Activated CD4-positive, alpha-beta T cell treated with anti-CD3 and anti-CD28 coated beads, Interleukin-2, amount 10 ng/mL, durations not matched to agents 24 days and 14 days (primary cell): ENCODE data around the gene PPP1R12A. TPM values are rescaled to one million over a fixed set of nuclear protein-coding genes. Genes with fewer than 3 reads are reported as not detected.
"Not testable (repeated sequence)": the region's sequence is repeated elsewhere in the genome, so short reads cannot be mapped to it uniquely, and the experiment has no call there.

ENCODE experiments used
- DNase-seq: peaks from one replicate; pipeline ENCODE4 v3.0.0; 2022
- H3K27ac Mint-ChIP-seq: one replicate; pipeline ENCODE4 v1.8.0; 2022; ENCODE audit warnings: mild to moderate bottlenecking, mixed read lengths
- H3K27me3 Mint-ChIP-seq: one replicate; pipeline ENCODE4 v1.8.0; 2022; ENCODE audit warnings: mixed read lengths
- H3K36me3 Mint-ChIP-seq: one replicate; pipeline ENCODE4 v1.8.0; 2022; ENCODE audit warnings: low read depth, mild to moderate bottlenecking, mixed read lengths
- H3K4me1 Mint-ChIP-seq: one replicate; pipeline ENCODE4 v1.8.0; 2021; ENCODE audit warnings: mixed read lengths
- H3K4me3 Mint-ChIP-seq: one replicate; pipeline ENCODE4 v1.8.0; 2022; ENCODE audit warnings: mild to moderate bottlenecking, moderate library complexity, mixed read lengths
- H3K9me3 Mint-ChIP-seq: one replicate; pipeline ENCODE4 v1.8.0; 2021; ENCODE audit warnings: mixed read lengths
- intact Hi-C: fragments of 100-400 bp; cut with micrococcal nuclease; formaldehyde crosslinking; loops from one replicate; pipeline ENCODE4 v1.15.1; 2023
- total RNA-seq: library from RNA; stranded (reverse); gene quantifications from 2 replicates; pipeline ENCODE4 v1.2.3, GENCODE V29; 2022

PPP1R12A gene
- total RNA-seq, result 78.9 and 84.8 TPM in 2 replicates

DNA sequence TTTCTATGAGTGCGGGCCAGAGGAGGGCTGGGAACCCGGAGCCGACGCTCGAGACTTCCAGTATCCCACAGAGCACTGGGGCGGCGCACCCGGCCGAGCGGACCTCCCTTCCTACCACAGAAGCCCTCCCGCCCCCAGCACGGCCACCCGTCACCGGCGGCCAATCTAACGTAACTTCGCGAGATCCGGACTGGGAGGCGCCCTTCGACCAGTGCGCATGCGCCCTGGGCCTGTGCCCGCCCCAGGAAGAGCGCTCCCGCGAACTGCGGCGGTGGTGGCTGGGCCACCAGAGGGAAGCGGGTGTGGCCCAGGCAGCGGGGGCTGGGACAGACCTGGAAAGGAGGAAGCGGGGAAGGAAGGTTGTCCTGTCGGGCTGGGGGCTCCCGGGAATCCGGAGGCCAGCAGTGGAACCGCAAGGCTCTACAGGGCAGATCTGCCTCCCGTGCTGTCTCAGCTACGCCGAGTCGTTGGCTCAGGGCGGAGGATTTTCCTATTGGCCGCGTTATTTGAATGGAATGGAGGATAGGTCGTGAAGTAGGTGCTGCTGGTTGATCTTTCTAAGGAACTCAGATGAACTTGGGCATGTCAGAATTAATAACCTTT lies at the start of gene PPP1R12A:
Gene PPP1R12A, minus strand, starts transcription at position 77 of the 603 bp plus-strand sequence. CDS start 166 bp downstream, outside the sequence.
- H3K4me3 Mint-ChIP-seq, result peak within 1 kb of the TSS; percentile 89
- peak within 1 kb of the TSS; percentile 94 for H3K27ac Mint-ChIP-seq
- peaks cover 31% of the 10 kb centered on the region for H3K4me1 Mint-ChIP-seq
- no peaks in the 10 kb centered on the region for H3K27me3 Mint-ChIP-seq
- H3K9me3 Mint-ChIP-seq, result no peaks in the 10 kb centered on the region
- intact Hi-C loops, result loop anchor here (1.0 to 10.0 kb wide), 3 partner anchors 48 to 251 kb away; partner anchors contain the start of gene PAWR
- peaks cover 5% of the 10 kb centered on the region for H3K36me3 Mint-ChIP-seq
- peak; percentile 98 for DNase-seq

DNA sequence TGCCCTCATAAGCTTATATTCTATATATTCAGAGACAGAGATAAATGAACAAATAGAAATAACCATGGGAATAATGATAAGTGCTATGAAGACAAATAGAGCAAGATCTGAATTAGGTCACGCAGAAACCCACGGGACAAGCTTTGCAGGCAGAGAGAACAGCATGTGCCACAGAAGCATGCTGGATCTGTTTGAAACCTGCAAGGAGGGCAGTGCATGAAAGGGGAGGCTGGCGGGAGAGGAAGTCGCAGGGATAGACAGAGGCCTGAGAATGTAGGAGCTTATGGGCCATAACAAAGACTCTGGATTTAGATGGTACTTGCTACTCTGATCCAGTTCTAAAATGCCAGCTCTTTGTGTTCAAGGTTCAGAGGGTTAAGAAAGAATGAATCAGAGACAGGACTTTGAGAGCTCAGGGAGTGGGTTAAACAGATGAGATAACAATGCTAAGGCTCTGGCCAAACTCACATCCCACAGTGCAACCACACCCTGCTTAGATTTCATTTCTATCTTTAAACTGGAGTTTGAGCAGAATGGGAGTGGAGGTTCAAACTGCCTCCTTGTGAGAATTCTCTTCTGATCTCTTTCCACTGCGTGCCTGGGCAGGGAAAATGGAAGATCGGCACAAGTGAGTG lies 49.2 kb upstream of the PPP1R12A start:
- H3K9me3 Mint-ChIP-seq, result no peaks in the 10 kb centered on the region
- H3K4me1 Mint-ChIP-seq, result no peaks in the 10 kb centered on the region
- no peak overlapping the region for H3K4me3 Mint-ChIP-seq
- H3K36me3 Mint-ChIP-seq, result no peaks in the 10 kb centered on the region
- H3K27me3 Mint-ChIP-seq, result peaks cover 15% of the 10 kb centered on the region
- intact Hi-C loops, result no loop called here
- DNase-seq, result no peak
- H3K27ac Mint-ChIP-seq, result no peak overlapping the region

DNA sequence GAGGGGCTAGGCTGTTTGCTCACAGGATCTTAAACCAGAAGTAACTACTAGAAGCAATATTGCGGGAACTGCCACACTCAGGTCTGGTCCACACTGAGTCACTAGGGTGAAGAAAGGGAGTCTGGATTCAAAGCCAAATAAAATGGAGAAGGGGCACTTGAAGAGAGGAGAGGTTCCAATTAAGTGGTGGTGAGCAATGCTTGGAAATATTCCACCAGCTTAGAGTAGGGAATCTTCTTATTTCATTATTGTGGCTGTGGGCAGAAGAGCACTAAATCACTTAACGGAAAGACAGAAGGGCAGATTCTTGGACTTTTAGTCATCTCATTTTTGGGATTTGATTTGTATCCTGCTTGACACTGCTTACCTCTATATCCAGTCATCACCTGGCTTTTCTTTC lies 48.6 kb upstream of the PPP1R12A start:
- Mint-ChIP-seq H3K36me3 (no peaks in the 10 kb centered on the region), H3K4me3 (no peak overlapping the region), H3K9me3 (no peaks in the 10 kb centered on the region), H3K27me3 (peaks cover 15% of the 10 kb centered on the region), H3K4me1 (no peaks in the 10 kb centered on the region), H3K27ac (no peak overlapping the region)
- intact Hi-C loops, result no loop called here
- no peak for DNase-seq

DNA sequence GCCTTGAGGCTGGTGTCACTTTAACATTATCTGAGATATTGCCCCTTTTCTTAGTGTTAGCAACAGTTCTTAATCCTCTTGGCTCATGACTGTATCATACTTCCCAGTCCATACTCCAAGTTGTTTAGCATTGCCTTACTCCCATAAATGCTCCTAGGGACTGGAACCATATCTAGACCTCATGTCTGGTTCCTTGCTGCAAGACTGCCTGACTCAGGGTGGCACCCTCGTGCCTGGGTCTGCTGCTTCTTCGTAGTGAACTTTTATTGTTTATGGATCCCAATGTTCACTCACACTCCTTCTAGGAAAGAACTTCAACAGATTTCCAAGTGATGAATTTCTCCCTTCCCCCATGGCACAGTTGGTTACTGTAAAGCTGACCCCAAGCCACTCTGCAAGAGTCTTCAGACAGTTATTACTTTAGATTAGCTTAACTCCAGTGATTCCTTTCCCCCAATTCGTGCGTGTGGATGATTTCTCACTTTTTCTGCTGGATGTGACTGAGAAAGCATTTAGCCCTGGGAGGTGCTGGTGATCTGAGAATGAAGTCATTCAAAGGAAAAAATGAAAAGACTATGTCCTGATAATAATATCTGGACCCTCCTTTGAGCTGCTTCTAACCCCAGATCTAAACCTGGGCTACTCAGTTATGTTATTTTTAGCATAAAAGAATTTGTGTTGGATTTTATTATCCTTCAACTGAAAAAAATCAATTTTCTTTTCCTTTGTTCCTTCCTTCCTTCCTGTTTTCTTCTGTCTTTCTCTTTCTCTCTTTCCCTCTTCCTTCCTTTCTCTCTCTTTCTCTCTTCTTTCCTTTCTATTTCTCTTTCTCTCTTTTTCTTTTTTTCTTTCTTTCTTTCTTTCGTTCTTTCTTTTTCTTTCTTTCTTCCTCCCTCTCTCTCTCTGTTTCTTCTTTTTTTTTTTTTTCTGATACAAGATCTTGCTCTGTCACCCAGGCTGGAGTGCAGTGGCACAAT lies 47.5 kb upstream of the PPP1R12A start:
- peaks cover 17% of the 10 kb centered on the region for H3K27me3 Mint-ChIP-seq
- H3K9me3 Mint-ChIP-seq, result no peaks in the 10 kb centered on the region
- no peaks in the 10 kb centered on the region for H3K36me3 Mint-ChIP-seq
- H3K4me1 Mint-ChIP-seq, result no peaks in the 10 kb centered on the region
- no peak overlapping the region for H3K4me3 Mint-ChIP-seq
- intact Hi-C loops, result no loop called here
- no peak overlapping the region for H3K27ac Mint-ChIP-seq
- DNase-seq, result no peak

DNA sequence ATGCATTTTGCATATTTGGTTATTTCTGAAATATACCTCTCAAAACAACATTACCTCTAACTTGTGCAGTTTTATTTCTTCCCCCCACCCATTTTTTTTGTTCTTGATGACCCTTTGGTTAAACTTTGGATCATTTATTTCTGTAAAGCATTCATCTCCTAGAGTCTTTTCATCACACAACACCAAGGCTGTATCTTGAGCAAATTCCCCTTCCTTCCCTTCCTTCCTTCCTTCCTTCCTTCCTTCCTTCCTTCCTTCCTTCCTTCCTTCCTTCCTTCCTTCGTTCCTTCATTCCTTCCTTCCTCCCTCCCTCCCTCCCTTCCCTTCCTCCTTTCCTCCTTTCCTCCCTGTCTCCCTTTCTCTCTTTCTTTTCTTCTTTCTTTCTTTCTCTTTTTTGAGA lies 43.8 kb upstream of the PPP1R12A start:
- Mint-ChIP-seq H3K9me3 (no peaks in the 10 kb centered on the region), H3K36me3 (no peaks in the 10 kb centered on the region), H3K4me3 (no peak overlapping the region), H3K4me1 (no peaks in the 10 kb centered on the region), H3K27me3 (peaks cover 12% of the 10 kb centered on the region), H3K27ac (no peak overlapping the region)
- DNase-seq, result no peak
- intact Hi-C loops, result no loop called here

DNA sequence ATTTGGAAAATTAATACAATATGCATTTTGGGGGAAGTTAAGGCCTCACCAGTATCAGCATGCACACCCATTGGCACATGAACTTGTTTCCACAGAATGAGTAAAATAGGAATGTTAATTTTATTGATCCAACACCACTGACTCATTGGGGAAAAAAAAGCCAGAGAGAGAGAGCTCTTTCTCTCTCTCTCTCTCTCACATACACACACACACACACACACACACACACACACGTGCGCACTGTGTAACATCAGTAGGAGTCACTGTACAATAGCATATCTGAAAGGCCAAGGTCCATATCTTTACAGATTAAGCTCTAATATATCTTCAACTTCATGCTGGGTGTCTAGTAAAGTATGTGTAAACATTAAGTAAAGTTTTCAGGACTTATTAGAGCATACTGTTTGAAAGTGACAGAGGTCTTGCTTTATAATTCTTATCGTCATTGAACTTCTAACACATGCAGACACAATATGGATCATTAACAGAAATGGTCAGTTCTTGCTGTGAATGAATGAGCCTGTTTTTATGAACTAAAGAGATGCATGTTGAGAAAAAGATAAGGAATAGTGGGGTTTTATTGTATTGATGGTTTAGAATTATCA lies 43.1 kb upstream of the PPP1R12A start:
- H3K27ac Mint-ChIP-seq, H3K4me1 Mint-ChIP-seq, H3K36me3 Mint-ChIP-seq, intact Hi-C loops, H3K4me3 Mint-ChIP-seq, H3K9me3 Mint-ChIP-seq, DNase-seq: not testable (repeated sequence)
- peaks cover 14% of the 10 kb centered on the region for H3K27me3 Mint-ChIP-seq

DNA sequence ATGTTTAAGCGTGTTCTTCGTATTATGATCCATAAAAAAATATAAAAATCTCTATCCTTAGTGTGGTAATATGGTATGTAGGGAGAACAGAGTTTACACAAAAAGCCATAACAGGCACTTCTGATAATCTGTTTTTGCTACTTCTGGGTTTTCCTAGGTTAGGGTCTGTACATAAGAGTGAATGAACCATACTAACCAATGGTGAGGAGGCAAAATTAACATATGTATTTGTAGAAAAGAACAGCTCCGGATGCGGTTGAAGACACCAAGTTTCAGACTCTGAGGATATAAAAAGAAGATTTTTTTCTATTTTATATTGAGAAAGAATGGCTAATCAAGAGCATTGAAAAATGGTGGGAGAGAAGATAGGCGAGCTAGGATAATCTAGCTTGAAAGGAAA lies 40.2 kb upstream of the PPP1R12A start:
- H3K27me3 Mint-ChIP-seq, result peaks cover 10% of the 10 kb centered on the region
- H3K4me1 Mint-ChIP-seq, result no peaks in the 10 kb centered on the region
- intact Hi-C loops, result no loop called here
- no peaks in the 10 kb centered on the region for H3K9me3 Mint-ChIP-seq
- no peak overlapping the region for H3K4me3 Mint-ChIP-seq
- DNase-seq, result no peak
- H3K36me3 Mint-ChIP-seq, result no peaks in the 10 kb centered on the region
- no peak overlapping the region for H3K27ac Mint-ChIP-seq

DNA sequence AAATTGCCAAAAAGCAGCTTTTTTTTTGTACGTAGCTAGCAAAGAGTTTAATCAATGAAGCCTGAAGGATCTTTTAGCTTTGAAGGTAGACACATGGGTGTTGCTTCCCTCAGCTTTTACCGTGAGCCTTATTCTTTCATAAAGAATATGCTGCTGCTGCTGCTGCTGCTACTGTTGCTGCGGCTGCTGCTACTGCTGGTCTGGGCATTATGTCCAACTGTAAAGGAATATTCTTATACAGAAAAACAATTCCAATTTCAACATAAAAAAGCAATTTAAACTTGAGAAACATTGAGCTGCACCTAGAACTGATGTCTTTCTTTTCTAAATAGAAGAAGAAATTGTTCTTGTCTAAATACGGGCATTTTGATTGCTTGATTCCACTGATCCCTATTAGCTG lies 38.9 kb upstream of the PPP1R12A start:
- Mint-ChIP-seq H3K36me3 (no peaks in the 10 kb centered on the region), H3K4me3 (no peak overlapping the region), H3K27ac (no peak overlapping the region), H3K27me3 (peaks cover 12% of the 10 kb centered on the region), H3K4me1 (no peaks in the 10 kb centered on the region), H3K9me3 (no peaks in the 10 kb centered on the region)
- intact Hi-C loops, result no loop called here
- DNase-seq, result no peak

DNA sequence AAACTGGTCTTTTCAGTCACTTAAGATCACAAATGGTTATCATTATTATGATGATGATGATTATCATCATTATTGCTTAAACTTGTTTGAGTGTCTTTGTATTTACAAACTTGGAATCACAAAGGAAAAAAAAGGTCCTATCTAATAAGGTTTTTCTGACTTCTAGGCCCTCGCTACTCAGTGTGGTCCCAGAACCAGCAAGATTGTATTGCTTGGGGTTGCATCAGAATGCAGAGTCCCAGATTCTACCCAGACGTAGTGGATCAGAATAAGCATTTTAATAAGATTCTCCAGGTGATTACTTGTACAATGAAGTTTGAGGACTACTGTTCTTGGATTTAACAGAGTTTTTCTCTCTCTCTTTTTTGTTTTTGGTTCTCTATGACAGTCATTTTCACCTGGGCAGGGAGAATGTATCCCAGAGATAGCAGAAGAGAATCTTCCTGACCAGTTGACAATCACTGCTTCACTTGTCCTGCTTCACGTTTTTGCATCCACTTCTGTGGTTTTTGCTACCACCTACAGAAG lies 29.3 kb upstream of the PPP1R12A start:
- Mint-ChIP-seq H3K4me1 (no peaks in the 10 kb centered on the region), H3K27me3 (peaks cover 4% of the 10 kb centered on the region), H3K9me3 (no peaks in the 10 kb centered on the region), H3K4me3 (no peak overlapping the region), H3K36me3 (no peaks in the 10 kb centered on the region), H3K27ac (no peak overlapping the region)
- DNase-seq, result no peak
- intact Hi-C loops, result no loop called here

DNA sequence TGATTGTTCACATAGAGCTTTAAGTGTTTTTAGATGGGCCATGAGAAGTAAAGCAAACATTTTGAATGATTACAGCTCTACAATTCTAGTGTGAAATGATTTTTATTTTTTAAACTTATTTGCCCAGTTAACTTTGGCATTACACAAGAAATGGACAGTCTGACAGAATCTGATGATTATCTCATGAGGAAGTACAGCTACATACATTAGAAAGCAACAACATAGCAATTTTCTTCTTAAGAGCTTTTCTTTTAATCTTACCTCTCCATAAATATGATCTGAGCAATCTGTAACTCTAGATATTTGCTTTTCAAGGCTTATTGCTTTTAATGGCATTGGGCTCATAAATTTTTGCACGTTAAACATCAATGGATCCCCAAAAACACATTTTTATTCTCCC lies 26.5 kb upstream of the PPP1R12A start:
- intact Hi-C loops, result no loop called here
- Mint-ChIP-seq H3K36me3 (no peaks in the 10 kb centered on the region), H3K4me1 (no peaks in the 10 kb centered on the region), H3K27ac (no peak overlapping the region), H3K4me3 (no peak overlapping the region), H3K27me3 (peaks cover 3% of the 10 kb centered on the region), H3K9me3 (no peaks in the 10 kb centered on the region)
- no peak for DNase-seq

DNA sequence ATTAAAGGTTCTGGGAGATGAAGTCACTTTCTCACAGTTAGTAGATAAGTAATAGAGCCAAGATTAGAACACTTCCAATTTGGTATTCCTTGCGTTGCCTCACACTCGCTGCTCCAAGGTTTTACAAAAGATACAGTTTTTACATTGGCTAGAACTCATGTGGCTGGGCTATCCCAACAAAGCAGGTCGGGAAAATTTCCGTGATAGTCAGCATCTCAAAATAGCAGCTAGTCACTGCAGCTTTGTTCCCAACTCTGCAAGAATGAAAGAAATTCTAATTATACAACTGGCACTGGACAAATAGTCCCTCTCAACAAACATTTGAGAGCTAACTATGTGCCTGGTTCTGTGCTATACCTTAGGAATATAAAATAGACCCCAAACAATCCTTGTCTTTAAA lies 24.6 kb upstream of the PPP1R12A start:
- intact Hi-C loops, result no loop called here
- H3K36me3 Mint-ChIP-seq, result no peaks in the 10 kb centered on the region
- H3K4me1 Mint-ChIP-seq, result no peaks in the 10 kb centered on the region
- H3K27me3 Mint-ChIP-seq, result peaks cover 7% of the 10 kb centered on the region
- no peak overlapping the region for H3K4me3 Mint-ChIP-seq
- H3K27ac Mint-ChIP-seq, result no peak overlapping the region
- H3K9me3 Mint-ChIP-seq, result peaks cover 10% of the 10 kb centered on the region
- no peak for DNase-seq

DNA sequence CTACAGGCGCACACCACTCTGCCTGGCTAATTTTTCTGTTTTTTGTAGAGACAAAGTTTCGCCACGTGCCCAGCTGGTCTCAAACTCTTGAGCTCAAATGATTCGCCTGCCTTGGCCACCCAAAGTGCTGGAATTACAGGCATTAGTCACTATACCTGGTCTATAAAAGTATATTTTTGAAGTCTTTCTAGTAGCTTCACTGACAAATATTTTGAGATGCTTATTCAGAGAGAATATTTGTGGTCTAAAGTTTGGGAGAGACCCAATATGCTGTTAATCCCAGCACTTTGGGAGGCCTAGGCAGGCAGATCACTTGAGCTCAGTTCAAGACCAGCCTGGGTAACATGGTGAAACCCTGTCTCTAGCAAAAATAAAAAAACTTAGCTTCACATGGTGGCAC lies 22.0 kb upstream of the PPP1R12A start:
- Mint-ChIP-seq H3K27ac (no peak overlapping the region), H3K4me3 (no peak overlapping the region), H3K4me1 (peaks cover 5% of the 10 kb centered on the region), H3K36me3 (no peaks in the 10 kb centered on the region), H3K27me3 (peaks cover 20% of the 10 kb centered on the region), H3K9me3 (peaks cover 23% of the 10 kb centered on the region)
- no peak for DNase-seq
- intact Hi-C loops, result no loop called here

DNA sequence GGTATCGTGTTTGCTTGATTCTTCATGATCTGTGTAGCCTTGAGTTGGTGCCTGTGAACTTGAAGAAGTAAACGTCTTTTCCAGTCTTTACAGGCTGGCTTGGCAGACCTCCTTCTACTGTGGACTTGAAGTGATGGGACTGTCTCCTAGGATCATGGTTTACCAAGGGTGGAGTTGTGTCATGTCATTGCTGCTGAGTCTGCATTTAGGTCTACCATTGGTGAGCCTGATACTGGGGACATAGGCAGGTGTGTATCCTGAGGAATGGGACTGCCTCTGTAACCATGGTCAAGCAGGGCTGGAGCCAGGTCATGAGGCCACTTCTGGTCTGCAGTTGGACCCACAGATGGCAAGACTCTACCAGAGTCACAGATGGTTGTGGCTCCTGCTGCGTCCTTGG lies 20.7 kb upstream of the PPP1R12A start:
- H3K4me3 Mint-ChIP-seq, result no peak overlapping the region
- no peak overlapping the region for H3K27ac Mint-ChIP-seq
- H3K4me1 Mint-ChIP-seq, result peaks cover 5% of the 10 kb centered on the region
- DNase-seq, result no peak
- peaks cover 22% of the 10 kb centered on the region for H3K27me3 Mint-ChIP-seq
- H3K36me3 Mint-ChIP-seq, result no peaks in the 10 kb centered on the region
- intact Hi-C loops, result no loop called here
- peaks cover 23% of the 10 kb centered on the region for H3K9me3 Mint-ChIP-seq
